HG03159 (cell line): Measurements from ENCODE around the gene HIVEP3.

ENCODE experiments used
- ATAC-seq: cut with Tn5 transposase; IDR thresholded peaks from one replicate; pipeline ENCODE4 v1.9.1; 2021; ENCODE audit warnings: mild to moderate bottlenecking, moderate library complexity; ENCODE audit not compliant: unreplicated experiment

The HIVEP3 gene

GRCh38 chr1:41850029-41850428 lies 68.7 kb downstream of the HIVEP3 start:
- ATAC-seq, result no peak

- no peak for ATAC-seq
Measured at GRCh38 chr1:41849211-41849759, 69.4 kb downstream of the HIVEP3 start.

- no peak for ATAC-seq
Measured at GRCh38 chr1:41848216-41848952, 70.3 kb downstream of the HIVEP3 start.

- no peak for ATAC-seq
Measured at GRCh38 chr1:41847733-41848132, 71.0 kb downstream of the HIVEP3 start.

GRCh38 chr1:41846625-41847405 lies 71.9 kb downstream of the HIVEP3 start:
- ATAC-seq, result no peak

- ATAC-seq, result no peak
Measured at GRCh38 chr1:41844781-41845272, 73.9 kb downstream of the HIVEP3 start.

- ATAC-seq, result no peak
Measured at GRCh38 chr1:41844255-41844654, 74.5 kb downstream of the HIVEP3 start.

- ATAC-seq, result no peak
Measured at GRCh38 chr1:41842993-41843755, 75.5 kb downstream of the HIVEP3 start.

GRCh38 chr1:41842326-41842725 lies 76.4 kb downstream of the HIVEP3 start:
- no peak for ATAC-seq

- ATAC-seq, result no peak
Measured at GRCh38 chr1:41840592-41841246, 78.0 kb downstream of the HIVEP3 start.

GRCh38 chr1:41838266-41838665 lies 80.5 kb downstream of the HIVEP3 start:
- no peak for ATAC-seq

GRCh38 chr1:41837691-41838090 lies 81.0 kb downstream of the HIVEP3 start:
- no peak for ATAC-seq

- ATAC-seq, result no peak
Measured at GRCh38 chr1:41835485-41835884, 83.2 kb downstream of the HIVEP3 start.

GRCh38 chr1:41833519-41834000 lies 85.2 kb downstream of the HIVEP3 start:
- ATAC-seq, result no peak

GRCh38 chr1:41830726-41831125 lies 88.0 kb downstream of the HIVEP3 start:
- ATAC-seq, result no peak

- ATAC-seq, result no peak
Measured at GRCh38 chr1:41827991-41828570, 90.6 kb downstream of the HIVEP3 start.

GRCh38 chr1:41823471-41823870 lies 95.3 kb downstream of the HIVEP3 start:
- no peak for ATAC-seq

- no peak for ATAC-seq
Measured at GRCh38 chr1:41822866-41823265, 95.9 kb downstream of the HIVEP3 start.

- ATAC-seq, result no peak
Measured at GRCh38 chr1:41819843-41820242, 98.9 kb downstream of the HIVEP3 start.

GRCh38 chr1:41819069-41819468 lies 99.7 kb downstream of the HIVEP3 start:
- ATAC-seq, result no peak
